HCT116 (cell line): Measurements from ENCODE around the gene NFIC. TPM values are rescaled to one million over a fixed set of nuclear protein-coding genes. Genes with fewer than 3 reads are reported as not detected.

ENCODE experiments used
- ATAC-seq: fragments of 200-7000 bp; cut with Tn5 transposase; 2 replicates; pipeline ENCODE4 v1.9.1; 2020; ENCODE audit warnings: mild to moderate bottlenecking, moderate library complexity
- BruUV-seq: library from RNA; stranded (reverse); fragments of 400-500 nt; replicated peaks from 2 replicates; lab custom pipeline; 2021; lab: Mats Ljungman, UMichigan
- CTCF ChIA-PET: fragments of 300-600 bp; sonication (Branson Sonifier 250); formaldehyde crosslinking; loops from one replicate; lab custom pipeline; 2021; ENCODE audit warnings: antibody characterized with exemption; lab: Charles Lee
- POLR2A ChIA-PET: fragments of 300-600, 350-600 bp; sonication (Branson Sonifier 250); formaldehyde crosslinking; loops from one replicate; lab custom pipeline; 2021; ENCODE audit warnings: antibody characterized with exemption; lab: Charles Lee
- RAD21 ChIA-PET, 2 experiments: fragments of 300-600 bp; sonication (Branson Sonifier 250); formaldehyde crosslinking; loops; one replicate each; lab custom pipeline; 2023; ENCODE audit warnings: low total read pairs in 2 of 2; ENCODE audit not compliant: uncharacterized antibody in 2 of 2, unreplicated experiment in 2 of 2, low non-redundant PET in 1 of 2; lab: Charles Lee
- DNase-seq: peaks from one replicate; pipeline ENCODE4 v3.0.0-alpha.2; 2010; ENCODE audit warnings: low read depth, low spot score
- H2AFZ ChIP-seq: fragments of 200-600 bp; shearing (Covaris generic), sonication (generic); 2 replicates; pipeline ENCODE4 v1.6.1; 2017; ENCODE audit warnings: low read depth, mixed run types, mixed read lengths, antibody characterized with exemption, low read length; ENCODE audit not compliant: poor library complexity, severe bottlenecking
- H3K27ac ChIP-seq: 2 replicates; pipeline ENCODE4 v1.5.1; 2012; ENCODE audit warnings: low read depth, low read length
- H3K27me3 ChIP-seq: fragments of 200-600 bp; sonication (generic); 2 replicates; pipeline ENCODE4 v1.6.1; 2016; ENCODE audit warnings: mixed run types, low read length, mixed read lengths; ENCODE audit not compliant: insufficient read depth
- H3K36me3 ChIP-seq, 2 experiments: fragments of 200-500 bp in 1 of 2; fragments of 200-600 bp in 1 of 2; sonication (Bioruptor generic) in 1 of 2; sonication (generic) in 1 of 2; 2 replicates each; pipeline versions ENCODE4 v1.5.1 to v1.6.1; 2014 to 2016; ENCODE audit warnings: low read length in 2 of 2, inconsistent platforms in 1 of 2, mixed read lengths in 1 of 2, mixed run types in 1 of 2; ENCODE audit not compliant: insufficient read depth in 2 of 2, control insufficient read depth in 1 of 2
- H3K4me1 ChIP-seq, 2 experiments: fragments of 200-600 bp in 1 of 2; sonication (generic) in 1 of 2; 2 replicates each; pipeline versions ENCODE4 v1.5.1 to v1.6.1; 2012 to 2017; ENCODE audit warnings: low read length in 2 of 2, inconsistent platforms in 1 of 2, mild to moderate bottlenecking in 1 of 2, mixed read lengths in 1 of 2, mixed run types in 1 of 2, moderate library complexity in 1 of 2; ENCODE audit not compliant: insufficient read depth in 2 of 2, control insufficient read depth in 1 of 2
- H3K4me2 ChIP-seq: fragments of 200-600 bp; sonication (generic); 2 replicates; pipeline ENCODE4 v1.6.1; 2017; ENCODE audit warnings: mixed run types, low read length, mixed read lengths
- H3K4me3 ChIP-seq, 2 experiments: fragments of 200-600 bp in 1 of 2; sonication (generic) in 1 of 2; replicated peaks in 1 of 2; 2 replicates each; pipeline ENCODE4 v1.5.1; 2011 to 2016; ENCODE audit warnings: low read length in 2 of 2, control low read depth in 1 of 2, low read depth in 1 of 2, mild to moderate bottlenecking in 1 of 2, mixed read lengths in 1 of 2, mixed run types in 1 of 2
- H3K79me2 ChIP-seq: fragments of 200-600 bp; sonication (generic); 2 replicates; pipeline ENCODE4 v1.6.1; 2017; ENCODE audit warnings: mild to moderate bottlenecking, mixed run types, low read length, moderate library complexity, mixed read lengths; ENCODE audit not compliant: insufficient read depth
- H3K9ac ChIP-seq: fragments of 200-600 bp; sonication (generic); 2 replicates; pipeline ENCODE4 v1.6.1; 2016; ENCODE audit warnings: low read length, mixed read lengths
- H3K9me2 ChIP-seq: fragments of 200-600 bp; sonication (generic), shearing (Covaris generic); 2 replicates; pipeline ENCODE4 v1.6.1; 2017; ENCODE audit warnings: mixed run types, mild to moderate bottlenecking, moderate library complexity; ENCODE audit not compliant: insufficient read depth
- H3K9me3 ChIP-seq, 2 experiments: fragments of 200-500 bp in 1 of 2; fragments of 200-600 bp in 1 of 2; sonication (Bioruptor generic) in 1 of 2; sonication (generic) in 1 of 2; 2 replicates each; pipeline ENCODE4 v1.6.1; 2014 to 2017; ENCODE audit warnings: low read length in 2 of 2, mixed read lengths in 2 of 2, inconsistent platforms in 1 of 2, low read depth in 1 of 2, mild to moderate bottlenecking in 1 of 2, mixed run types in 1 of 2, moderate library complexity in 1 of 2; ENCODE audit not compliant: control insufficient read depth in 1 of 2, insufficient read depth in 1 of 2
- H4K20me1 ChIP-seq: fragments of 200-600 bp; sonication (generic), shearing (Covaris generic); 2 replicates; pipeline ENCODE4 v1.6.1; 2017; ENCODE audit warnings: mixed run types, mild to moderate bottlenecking, moderate library complexity; ENCODE audit not compliant: insufficient read depth
- EZH2 ChIP-seq: fragments of 200-600 bp; sonication (generic); IDR thresholded peaks from 2 replicates; pipeline ENCODE4 v1.6.1; 2017; ENCODE audit warnings: antibody characterized with exemption, mixed run types
- EZH2phosphoT487 ChIP-seq: fragments of 200-600 bp; IDR thresholded peaks from 2 replicates; pipeline ENCODE4 v1.6.1; 2018; ENCODE audit warnings: antibody characterized with exemption, borderline replicate concordance
- FOSL1 ChIP-seq: IDR thresholded peaks from 2 replicates; pipeline ENCODE4 v1.6.1; 2012; ENCODE audit warnings: low read depth
- SIN3A ChIP-seq: IDR thresholded peaks from 2 replicates; pipeline ENCODE4 v1.6.1; 2012; ENCODE audit warnings: low read depth
- intact Hi-C: fragments of 100-400 bp; cut with micrococcal nuclease; formaldehyde crosslinking; loops from 2 replicates; pipeline ENCODE4 v1.10.0; 2022
- total RNA-seq: library from RNA; stranded (reverse); gene quantifications from one replicate; pipeline ENCODE4 v1.2.1, GENCODE V29; 2021; ENCODE audit not compliant: unreplicated experiment
- TF ChIP-seq, protein P1 (sequence below): IDR thresholded peaks from 2 replicates; pipeline ENCODE4 v1.6.1; 2011; ENCODE audit warnings: mild to moderate bottlenecking, low read length, moderate library complexity; ENCODE audit not compliant: insufficient replicate concordance; ENCODE audit errors: extremely low read depth
- TF ChIP-seq, protein P2 (sequence below): IDR thresholded peaks from 2 replicates; pipeline ENCODE4 v1.6.1; 2012

NFIC gene
- total RNA-seq, 1 experiment from 2014 or later, result 116 TPM

DNA sequence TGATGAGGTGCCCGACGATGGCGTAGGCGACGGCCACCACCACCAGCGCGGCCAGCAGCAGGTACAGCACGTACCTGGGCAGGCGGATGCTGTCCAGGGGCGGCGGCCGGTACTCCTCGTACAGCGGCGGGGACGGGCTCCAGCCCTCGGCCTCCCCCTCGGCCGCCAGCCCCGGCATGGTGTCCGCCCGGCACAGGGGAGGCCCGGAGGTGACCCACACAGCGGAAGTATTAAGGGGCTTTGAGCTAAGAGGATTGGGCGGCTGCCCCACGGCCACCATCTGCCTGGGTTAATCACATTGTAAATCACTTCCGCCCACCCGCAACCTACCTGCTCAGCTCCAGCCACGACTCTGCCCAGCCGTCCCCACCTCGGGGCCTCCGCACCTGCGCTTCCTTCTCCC, 116.8 kb downstream of the NFIC start, which contains the start of gene SMIM44:
Gene SMIM44 (minus strand): TSS at position 216 of the 403 bp plus-strand sequence. CDS start 38 bp downstream, at position 178.
- H3K4me1 ChIP-seq, result peaks cover 0 to 7% of the 10 kb centered on the region in 2 experiments; a peak in 2 of 4 replicates
- no peak within 1 kb of the TSS for H3K9ac ChIP-seq
- no peaks in the 10 kb centered on the region for H4K20me1 ChIP-seq
- no peak within 1 kb of the TSS for H3K27ac ChIP-seq
- ChIA-PET CTCF (interaction anchor here (1.7 to 2.3 kb wide), 3 partner anchors 11 to 178 kb away, joined by 6 to 17 read pairs (median 6); partner anchors contain the start of gene DOHH), POLR2A (no interaction called here), RAD21 (no interaction called here)
- ATAC-seq (no peak), DNase-seq (no peak)
- H3K4me3 ChIP-seq, result no peak within 1 kb of the TSS
- intact Hi-C loops, result no loop called here
- H3K27me3 ChIP-seq, result no peaks in the 10 kb centered on the region
- H3K9me2 ChIP-seq, result no peaks in the 10 kb centered on the region
- no TSS peak for BruUV-seq
- TF ChIP-seq EZH2phosphoT487 (no peak), SIN3A (no peak), FOSL1 (no peak), EZH2 (no peak)
- TF ChIP-seq, protein P1, sequence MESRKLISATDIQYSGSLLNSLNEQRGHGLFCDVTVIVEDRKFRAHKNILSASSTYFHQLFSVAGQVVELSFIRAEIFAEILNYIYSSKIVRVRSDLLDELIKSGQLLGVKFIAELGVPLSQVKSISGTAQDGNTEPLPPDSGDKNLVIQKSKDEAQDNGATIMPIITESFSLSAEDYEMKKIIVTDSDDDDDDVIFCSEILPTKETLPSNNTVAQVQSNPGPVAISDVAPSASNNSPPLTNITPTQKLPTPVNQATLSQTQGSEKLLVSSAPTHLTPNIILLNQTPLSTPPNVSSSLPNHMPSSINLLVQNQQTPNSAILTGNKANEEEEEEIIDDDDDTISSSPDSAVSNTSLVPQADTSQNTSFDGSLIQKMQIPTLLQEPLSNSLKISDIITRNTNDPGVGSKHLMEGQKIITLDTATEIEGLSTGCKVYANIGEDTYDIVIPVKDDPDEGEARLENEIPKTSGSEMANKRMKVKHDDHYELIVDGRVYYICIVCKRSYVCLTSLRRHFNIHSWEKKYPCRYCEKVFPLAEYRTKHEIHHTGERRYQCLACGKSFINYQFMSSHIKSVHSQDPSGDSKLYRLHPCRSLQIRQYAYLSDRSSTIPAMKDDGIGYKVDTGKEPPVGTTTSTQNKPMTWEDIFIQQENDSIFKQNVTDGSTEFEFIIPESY, result no peak
- TF ChIP-seq, protein P2, sequence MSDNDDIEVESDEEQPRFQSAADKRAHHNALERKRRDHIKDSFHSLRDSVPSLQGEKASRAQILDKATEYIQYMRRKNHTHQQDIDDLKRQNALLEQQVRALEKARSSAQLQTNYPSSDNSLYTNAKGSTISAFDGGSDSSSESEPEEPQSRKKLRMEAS, result no peak
- H3K79me2 ChIP-seq, result no peaks in the 10 kb centered on the region
- no peaks in the 10 kb centered on the region for H3K9me3 ChIP-seq
- H2AFZ ChIP-seq, result no peak within 1 kb of the TSS
- no peaks in the 10 kb centered on the region for H3K36me3 ChIP-seq
- H3K4me2 ChIP-seq, result no peak within 1 kb of the TSS
